Epithelial cell of proximal tubule (primary cell): ENCODE data around the gene PACRG. TPM values are rescaled to one million over a fixed set of nuclear protein-coding genes. Genes with fewer than 3 reads are reported as not detected.

ENCODE experiments used
- DNase-seq: peaks from one replicate; pipeline ENCODE4 v3.0.0-alpha.2; 2011; ENCODE audit warnings: low read depth
- H3K4me3 ChIP-seq: 2 replicates; pipeline ENCODE4 v1.5.1; 2011; ENCODE audit warnings: low read depth, mild to moderate bottlenecking, low read length
- CTCF ChIP-seq: conservative IDR thresholded peaks from 2 replicates; pipeline ENCODE4 v1.5.1; 2012; ENCODE audit warnings: low read depth, mild to moderate bottlenecking, low read length
- total RNA-seq: library from RNA; depleted of rRNA; stranded (reverse); fragments of >200 nt; gene quantifications from 2 replicates; pipeline ENCODE4 v1.2.3, GENCODE V29; 2015

The PACRG gene
- total RNA-seq, 1 donor from 2014 or later, result 0.12 TPM

GRCh38 chr6:163339466-163339865, 611.7 kb downstream of the PACRG start:
- TF ChIP-seq CTCF, result no peak
- H3K4me3 ChIP-seq, result no peak overlapping the region

GRCh38 chr6:163340201-163340887, 612.6 kb downstream of the PACRG start:
- DNase-seq, result no peak
- no peak overlapping the region for H3K4me3 ChIP-seq
- TF ChIP-seq CTCF, result no peak

More at GRCh38 chr6:163339466-163339865, 611.7 kb downstream of the PACRG start:
- no peak for DNase-seq

- no peak for TF ChIP-seq CTCF
- no peak for DNase-seq
- no peak overlapping the region for H3K4me3 ChIP-seq
Measured at GRCh38 chr6:163341224-163342061, 613.7 kb downstream of the PACRG start.

GRCh38 chr6:163342571-163343539, 615.1 kb downstream of the PACRG start:
- DNase-seq, result no peak
- TF ChIP-seq CTCF, result no peak
- no peak overlapping the region for H3K4me3 ChIP-seq

GRCh38 chr6:163343609-163344008, 615.8 kb downstream of the PACRG start:
- DNase-seq, result no peak
- no peak for TF ChIP-seq CTCF

GRCh38 chr6:163344411-163344810, 616.6 kb downstream of the PACRG start:
- no peak for TF ChIP-seq CTCF
- DNase-seq, result no peak
- H3K4me3 ChIP-seq, result no peak overlapping the region

More at GRCh38 chr6:163343609-163344008, 615.8 kb downstream of the PACRG start:
- H3K4me3 ChIP-seq, result no peak overlapping the region
